HepG2 (cell line): ENCODE results near the gene VSIG10L. TPM values are rescaled to one million over a fixed set of nuclear protein-coding genes. Genes with fewer than 3 reads are reported as not detected.

ENCODE experiments used
- GLI4 ChIP-seq: sonication (generic); formaldehyde crosslinking; IDR thresholded peaks from 2 replicates; pipeline ENCODE4 v1.5.1; 2020; ENCODE audit warnings: missing genetic modification reagents, mild to moderate bottlenecking, moderate library complexity, borderline replicate concordance
- LBX2 ChIP-seq: sonication (generic); formaldehyde crosslinking; IDR thresholded peaks from 2 replicates; pipeline ENCODE4 v1.5.0; 2020; ENCODE audit warnings: missing genetic modification reagents, mild to moderate bottlenecking, borderline replicate concordance
- LCORL ChIP-seq, 2 experiments: fragments of 450-650 bp in 1 of 2; sonication (generic) in 1 of 2; formaldehyde crosslinking in 1 of 2; IDR thresholded peaks; 2 replicates each; pipeline versions ENCODE4 v1.5.0 to v1.6.1; 2017 to 2020; ENCODE audit warnings: antibody characterized with exemption in 1 of 2, missing genetic modification reagents in 1 of 2
- NCOA2 ChIP-seq: sonication (generic); formaldehyde crosslinking; IDR thresholded peaks from 2 replicates; pipeline ENCODE4 v1.8.0; 2022; ENCODE audit warnings: inconsistent platforms
- REPIN1 ChIP-seq: sonication (generic); formaldehyde crosslinking; IDR thresholded peaks from 2 replicates; pipeline ENCODE4 v1.8.0; 2022; ENCODE audit warnings: missing genetic modification reagents, low read depth, mild to moderate bottlenecking, borderline replicate concordance
- ZBTB33 ChIP-seq: sonication (generic); formaldehyde crosslinking; IDR thresholded peaks from 2 replicates; pipeline ENCODE4 v1.4.0; 2020; ENCODE audit warnings: missing genetic modification reagents
- ZBTB38 ChIP-seq: sonication (generic); formaldehyde crosslinking; IDR thresholded peaks from 2 replicates; pipeline ENCODE4 v1.5.1; 2020; ENCODE audit warnings: mild to moderate bottlenecking, missing genetic modification reagents
- ZNF234 ChIP-seq: sonication (generic); formaldehyde crosslinking; conservative IDR thresholded peaks from 2 replicates; pipeline ENCODE4 v1.5.1; 2020; ENCODE audit warnings: mild to moderate bottlenecking, missing genetic modification reagents
- ZNF280B ChIP-seq: sonication (generic); formaldehyde crosslinking; IDR thresholded peaks from 2 replicates; pipeline ENCODE4 v1.5.0; 2020; ENCODE audit warnings: missing genetic modification reagents, mild to moderate bottlenecking, borderline replicate concordance
- ZNF800 ChIP-seq: sonication (generic); formaldehyde crosslinking; IDR thresholded peaks from 2 replicates; pipeline ENCODE4 v1.4.0; 2020; ENCODE audit warnings: missing genetic modification reagents
- polyA plus RNA-seq, 8 experiments: library from polyadenylated mRNA; depleted of rRNA in 3 of 8; stranded (reverse) in 7 of 8; unstranded in 1 of 8; fragments of >200 nt; fragmentation: Illumina TruSeq in 4 of 8; extraction: Trizol in 4 of 8; gene quantifications; 2 replicates each; pipeline versions ENCODE4 v1.2.1 to v1.2.3, GENCODE V29; 2011 to 2016; ENCODE audit warnings: low read depth in 4 of 8, missing spikeins in 1 of 8, mixed read lengths in 1 of 8; ENCODE audit not compliant: insufficient read depth in 1 of 8
- total RNA-seq, 5 experiments: library from RNA; depleted of rRNA; stranded (reverse); fragments of >200 nt; fragmentation: Illumina TruSeq; extraction: Trizol; gene quantifications; 2 replicates each; pipeline ENCODE4 v1.2.3, GENCODE V29; 2016; ENCODE audit warnings: low read depth in 1 of 5
- TF ChIP-seq, protein P1 (sequence below), 2 experiments: sonication (generic) in 1 of 2; formaldehyde crosslinking in 1 of 2; IDR thresholded peaks; 2 replicates each; pipeline versions ENCODE4 v1.4.0 to v1.6.1; 2016 to 2020; ENCODE audit warnings: borderline replicate concordance in 1 of 2, low read depth in 1 of 2, mild to moderate bottlenecking in 1 of 2, missing genetic modification reagents in 1 of 2
- TF ChIP-seq, protein P2 (sequence below): sonication (generic); formaldehyde crosslinking; IDR thresholded peaks from 2 replicates; pipeline ENCODE4 v1.4.0; 2020; ENCODE audit warnings: low read depth, missing genetic modification reagents

The VSIG10L gene
- total and polyA plus RNA-seq, 2 of the 13 experiments (the other 11 are each of a cell fraction or from before 2014, with no cell fraction given): 2.7 to 8.5 TPM

GRCh38 chr19:51346742-51347141 is 4.8 kb upstream of the VSIG10L start (continued):
- TF ChIP-seq ZNF800 (CRISPR knock-in tag) (no peak), ZBTB33 (CRISPR knock-in tag) (0 out of 2 replicates have a peak, but pooled peaks have one; percentile 26), LBX2 (no peak), GLI4 (no peak), ZNF234 (CRISPR knock-in tag) (no peak), REPIN1 (CRISPR knock-in tag) (no peak), ZNF280B (CRISPR knock-in tag) (0 out of 2 replicates have a peak, but pooled peaks have one; percentile 43), LCORL (IDR thresholded peaks at IDR 0.05) (no peak), LCORL (CRISPR knock-in tag; IDR thresholded peaks at IDR 0.05) (no peak), ZBTB38 (CRISPR knock-in tag) (no peak), NCOA2 (CRISPR knock-in tag) (no peak)
- TF ChIP-seq, protein P1, sequence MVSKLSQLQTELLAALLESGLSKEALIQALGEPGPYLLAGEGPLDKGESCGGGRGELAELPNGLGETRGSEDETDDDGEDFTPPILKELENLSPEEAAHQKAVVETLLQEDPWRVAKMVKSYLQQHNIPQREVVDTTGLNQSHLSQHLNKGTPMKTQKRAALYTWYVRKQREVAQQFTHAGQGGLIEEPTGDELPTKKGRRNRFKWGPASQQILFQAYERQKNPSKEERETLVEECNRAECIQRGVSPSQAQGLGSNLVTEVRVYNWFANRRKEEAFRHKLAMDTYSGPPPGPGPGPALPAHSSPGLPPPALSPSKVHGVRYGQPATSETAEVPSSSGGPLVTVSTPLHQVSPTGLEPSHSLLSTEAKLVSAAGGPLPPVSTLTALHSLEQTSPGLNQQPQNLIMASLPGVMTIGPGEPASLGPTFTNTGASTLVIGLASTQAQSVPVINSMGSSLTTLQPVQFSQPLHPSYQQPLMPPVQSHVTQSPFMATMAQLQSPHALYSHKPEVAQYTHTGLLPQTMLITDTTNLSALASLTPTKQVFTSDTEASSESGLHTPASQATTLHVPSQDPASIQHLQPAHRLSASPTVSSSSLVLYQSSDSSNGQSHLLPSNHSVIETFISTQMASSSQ (IDR thresholded peaks at IDR 0.05; ENCODE audit: low read depth): no peak
- TF ChIP-seq, protein P1 (CRISPR knock-in tag; IDR thresholded peaks at IDR 0.05; ENCODE audit: borderline replicate concordance): no peak
- TF ChIP-seq, protein P2, sequence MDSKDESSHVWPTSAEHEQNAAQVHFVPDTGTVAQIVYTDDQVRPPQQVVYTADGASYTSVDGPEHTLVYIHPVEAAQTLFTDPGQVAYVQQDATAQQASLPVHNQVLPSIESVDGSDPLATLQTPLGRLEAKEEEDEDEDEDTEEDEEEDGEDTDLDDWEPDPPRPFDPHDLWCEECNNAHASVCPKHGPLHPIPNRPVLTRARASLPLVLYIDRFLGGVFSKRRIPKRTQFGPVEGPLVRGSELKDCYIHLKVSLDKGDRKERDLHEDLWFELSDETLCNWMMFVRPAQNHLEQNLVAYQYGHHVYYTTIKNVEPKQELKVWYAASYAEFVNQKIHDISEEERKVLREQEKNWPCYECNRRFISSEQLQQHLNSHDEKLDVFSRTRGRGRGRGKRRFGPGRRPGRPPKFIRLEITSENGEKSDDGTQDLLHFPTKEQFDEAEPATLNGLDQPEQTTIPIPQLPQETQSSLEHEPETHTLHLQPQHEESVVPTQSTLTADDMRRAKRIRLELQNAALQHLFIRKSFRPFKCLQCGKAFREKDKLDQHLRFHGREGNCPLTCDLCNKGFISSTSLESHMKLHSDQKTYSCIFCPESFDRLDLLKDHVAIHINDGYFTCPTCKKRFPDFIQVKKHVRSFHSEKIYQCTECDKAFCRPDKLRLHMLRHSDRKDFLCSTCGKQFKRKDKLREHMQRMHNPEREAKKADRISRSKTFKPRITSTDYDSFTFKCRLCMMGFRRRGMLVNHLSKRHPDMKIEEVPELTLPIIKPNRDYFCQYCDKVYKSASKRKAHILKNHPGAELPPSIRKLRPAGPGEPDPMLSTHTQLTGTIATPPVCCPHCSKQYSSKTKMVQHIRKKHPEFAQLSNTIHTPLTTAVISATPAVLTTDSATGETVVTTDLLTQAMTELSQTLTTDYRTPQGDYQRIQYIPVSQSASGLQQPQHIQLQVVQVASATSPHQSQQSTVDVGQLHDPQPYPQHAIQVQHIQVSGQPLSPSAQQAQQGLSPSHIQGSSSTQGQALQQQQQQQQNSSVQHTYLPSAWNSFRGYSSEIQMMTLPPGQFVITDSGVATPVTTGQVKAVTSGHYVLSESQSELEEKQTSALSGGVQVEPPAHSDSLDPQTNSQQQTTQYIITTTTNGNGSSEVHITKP (CRISPR knock-in tag): no peak
